Amygdala (tissue), 56 donors: Measurements from ENCODE around the gene FGD6.
A peak's percentile ranks its signal among the peaks of the same experiment; 100 is the strongest.
"Not testable (repeated sequence)": the region's sequence is repeated elsewhere in the genome, so short reads cannot be mapped to it uniquely, and the experiment has no call there.

Experiments used
- DNase-seq, 56 donors: peaks; one replicate each; lab custom pipeline; 2025; lab: John Stamatoyannopoulos, UW

The FGD6 gene

DNA sequence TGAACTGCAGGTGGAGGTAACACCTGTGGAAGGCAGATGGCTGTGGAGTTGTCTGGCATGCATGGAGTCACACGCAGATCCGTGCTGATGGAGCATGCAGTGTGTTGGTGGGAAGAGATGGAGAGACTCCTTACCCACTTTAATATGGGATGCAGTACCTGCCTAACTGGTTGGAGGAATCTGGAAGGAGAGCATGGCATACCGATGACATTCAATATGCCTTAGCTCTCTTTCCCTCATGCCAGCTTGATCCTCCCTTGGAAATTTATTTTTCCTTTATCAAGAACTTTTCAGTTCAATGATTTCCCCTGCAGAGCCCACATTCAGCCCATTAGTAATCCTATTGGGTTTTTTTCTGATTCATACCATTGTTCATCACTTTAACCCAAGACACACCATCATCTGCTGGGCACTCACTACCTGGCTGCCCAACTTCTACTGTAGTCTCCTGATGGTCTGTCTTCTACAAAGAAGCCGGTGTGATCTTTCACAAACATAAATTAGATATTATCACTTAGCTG is 117.9 kb downstream of the FGD6 start:
- DNase-seq = no peak

DNA sequence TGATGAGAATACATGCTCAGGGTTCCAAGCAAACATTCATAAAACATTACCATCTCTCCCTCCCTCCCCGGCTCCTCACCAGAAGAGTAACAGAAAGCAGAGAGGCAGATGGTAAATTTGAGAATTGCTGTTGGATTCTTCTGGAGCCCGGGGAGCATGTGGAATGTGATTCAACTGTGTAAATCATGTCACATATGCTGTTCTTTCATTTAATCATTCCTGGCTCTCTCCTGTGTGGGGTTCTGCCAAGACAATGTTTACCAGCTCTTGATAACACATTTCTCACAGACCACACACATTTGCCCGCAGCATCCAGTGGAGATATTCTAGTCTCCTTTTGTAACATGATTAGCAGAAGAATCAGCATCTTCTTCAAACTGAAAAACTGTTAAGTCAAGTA is 120.4 kb downstream of the FGD6 start:
- peak in 5 of 56 donors; percentile 29 to 63 (median 37) for DNase-seq

DNA sequence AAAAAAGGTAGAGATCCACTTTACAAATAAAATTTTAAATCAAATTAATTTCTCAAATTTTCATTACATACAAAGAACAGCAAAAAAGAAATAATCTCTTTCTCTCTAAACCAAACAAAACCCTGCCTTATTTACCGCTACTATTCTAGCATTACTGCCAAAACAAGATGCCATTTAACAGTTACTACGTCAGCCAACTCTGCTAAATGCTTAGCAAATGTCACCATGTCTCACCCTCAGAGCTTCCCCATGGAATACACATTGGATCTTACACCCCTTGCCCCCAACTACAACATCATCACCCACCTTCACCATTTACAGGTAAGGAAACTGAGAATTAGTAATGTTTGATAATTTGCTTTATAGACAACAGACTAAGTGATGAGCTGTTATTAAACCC is 120.9 kb downstream of the FGD6 start:
- no peak for DNase-seq

DNA sequence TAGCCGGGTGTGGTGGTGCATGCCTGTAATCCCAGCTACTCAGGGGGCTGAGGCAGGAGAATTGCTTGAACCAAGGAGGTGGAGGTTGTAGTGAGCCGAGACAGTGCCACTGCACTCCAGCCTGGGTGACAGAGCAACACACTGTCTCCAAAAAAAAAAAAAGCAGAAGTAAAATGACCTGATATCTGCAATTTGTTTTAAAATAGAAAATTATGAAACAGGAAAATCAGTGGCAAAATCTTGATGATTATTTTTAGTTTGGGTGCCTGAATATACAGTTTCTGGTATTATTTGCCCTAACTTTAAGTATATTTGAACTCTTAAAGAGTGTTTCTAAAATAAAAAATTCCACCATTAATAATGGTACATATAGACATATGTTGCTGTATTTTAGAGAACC is 121.4 kb downstream of the FGD6 start:
- not testable (repeated sequence) for DNase-seq

DNA sequence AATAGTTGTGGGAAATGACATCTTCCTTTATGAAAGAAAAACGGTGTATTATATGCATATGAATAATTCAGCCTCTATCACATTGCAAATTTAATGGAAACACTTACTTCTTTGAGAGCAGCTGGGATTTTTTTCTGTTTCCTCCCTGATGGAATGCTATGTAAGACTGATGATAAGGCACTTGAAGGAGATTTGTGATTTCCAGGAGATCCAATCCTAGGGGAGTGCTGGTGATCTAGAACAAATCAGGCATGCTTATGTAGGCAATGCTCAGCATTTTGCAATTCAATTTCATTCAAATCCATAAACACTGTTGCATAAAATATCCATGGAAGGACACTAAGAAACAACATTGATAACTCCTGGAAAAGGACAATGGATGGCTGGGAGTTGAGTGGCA is 127.8 kb downstream of the FGD6 start:
- no peak for DNase-seq

DNA sequence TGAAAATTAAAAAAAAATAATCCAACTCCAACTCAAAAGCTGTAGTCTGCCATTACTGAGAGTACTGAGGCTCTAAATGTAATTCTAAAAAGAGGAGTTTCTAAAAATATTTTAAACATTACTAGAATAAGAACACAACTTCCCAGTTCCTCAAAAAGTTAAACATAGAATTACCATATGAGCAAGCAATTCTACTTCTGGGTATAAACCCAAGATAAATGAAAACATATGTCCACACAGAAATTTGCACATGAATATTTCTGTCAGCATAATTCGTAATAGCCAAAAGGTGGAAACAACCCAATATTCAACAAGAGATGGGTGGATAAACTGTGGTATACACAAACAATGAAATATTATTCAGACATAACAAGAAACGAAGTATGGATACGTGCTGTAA is 128.9 kb downstream of the FGD6 start:
- DNase-seq = no peak

DNA sequence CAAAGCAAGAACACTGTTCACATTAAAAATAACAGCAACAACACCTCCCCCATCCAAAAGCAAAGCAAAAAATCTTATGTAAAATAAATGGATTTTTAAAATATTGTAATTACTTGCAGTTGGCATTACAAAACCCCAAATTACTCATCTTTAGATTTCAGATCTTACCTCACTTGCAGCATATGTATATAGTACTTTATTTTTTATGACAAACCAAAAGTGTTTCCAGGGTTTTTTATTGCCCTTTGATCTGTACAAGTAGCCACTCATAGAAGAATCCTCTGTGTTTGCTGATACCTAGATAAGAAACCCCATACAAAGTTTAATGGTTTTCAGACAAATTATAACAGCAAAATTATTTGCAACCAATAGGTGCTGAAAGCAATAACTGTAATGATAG is 131.7 kb downstream of the FGD6 start:
- DNase-seq = no peak

DNA sequence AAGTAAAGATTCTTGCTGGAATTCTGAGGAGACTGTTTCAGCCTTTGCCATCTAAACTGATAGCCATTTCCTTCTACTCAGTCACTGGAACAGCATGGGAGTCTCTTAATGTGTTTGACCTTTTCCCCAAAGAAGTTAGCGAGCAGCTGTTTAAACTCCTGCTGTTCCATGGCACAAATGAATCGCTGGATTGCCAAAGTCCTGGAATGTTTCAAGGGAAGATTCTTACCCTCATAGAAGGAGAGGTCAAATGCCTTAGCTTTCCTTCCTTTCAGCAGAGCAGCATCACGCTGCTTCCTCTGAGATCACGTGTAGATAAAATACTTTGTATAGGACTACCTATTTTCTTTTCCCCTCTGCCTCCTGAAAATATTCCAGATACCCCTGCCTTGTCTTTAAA is 133.3 kb downstream of the FGD6 start:
- no peak for DNase-seq

DNA sequence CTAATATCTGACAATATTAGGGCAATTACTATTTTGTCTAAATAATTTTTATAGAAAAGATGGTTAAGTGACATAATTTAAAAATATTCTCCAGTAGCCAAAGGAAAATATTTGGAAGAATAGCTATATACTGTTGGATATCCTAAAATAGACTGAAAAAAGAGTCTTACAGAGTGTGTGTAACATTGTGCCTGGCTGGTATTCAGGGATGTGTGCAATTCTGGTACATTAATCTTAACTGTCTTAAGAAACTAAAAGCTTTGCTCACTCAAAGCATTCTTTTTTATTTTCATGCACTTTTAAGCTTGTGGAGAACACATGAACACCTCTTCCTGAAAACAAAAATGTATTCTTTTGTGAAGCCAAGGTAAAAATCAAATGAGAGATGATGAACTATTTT is 133.8 kb downstream of the FGD6 start:
- no peak for DNase-seq

DNA sequence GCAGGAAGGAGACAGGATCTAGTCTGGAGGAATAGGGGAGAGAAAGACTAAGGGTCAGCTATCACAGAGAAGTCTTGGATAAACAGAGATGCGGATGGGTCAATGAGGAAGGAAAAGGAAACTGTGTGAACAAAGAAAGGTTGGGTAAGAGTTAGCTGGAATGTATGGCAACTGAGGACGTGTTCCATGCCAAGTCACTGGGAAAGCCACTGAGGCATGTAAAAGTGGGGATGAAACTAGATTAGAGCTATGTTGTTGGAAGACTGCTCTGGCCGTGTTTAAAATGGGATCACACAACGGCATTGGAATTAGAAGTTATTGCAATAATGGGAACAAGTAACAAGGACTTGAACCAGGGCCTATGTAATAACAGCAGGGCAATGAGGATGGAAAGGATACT is 139.9 kb downstream of the FGD6 start:
- DNase-seq = no peak

DNA sequence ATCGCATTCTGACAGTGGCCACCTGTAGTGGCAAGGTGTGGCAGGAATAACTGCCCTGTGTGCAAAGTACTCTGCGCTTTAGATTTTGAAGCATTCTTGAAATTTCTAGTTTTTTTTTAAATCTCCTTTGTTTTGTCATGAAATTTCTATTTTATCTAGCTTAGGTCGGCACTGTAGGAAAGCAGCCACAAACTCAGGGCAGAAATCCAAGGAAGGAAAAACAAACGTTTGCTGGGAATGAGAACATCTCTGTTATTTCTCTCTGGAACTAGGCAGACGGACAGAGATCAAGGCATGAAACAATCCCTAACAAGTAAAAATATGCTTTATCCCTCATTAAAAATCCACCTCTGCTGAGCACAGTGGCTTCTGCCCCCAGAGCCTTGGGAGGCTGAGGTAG is 142.5 kb downstream of the FGD6 start:
- DNase-seq = no peak

DNA sequence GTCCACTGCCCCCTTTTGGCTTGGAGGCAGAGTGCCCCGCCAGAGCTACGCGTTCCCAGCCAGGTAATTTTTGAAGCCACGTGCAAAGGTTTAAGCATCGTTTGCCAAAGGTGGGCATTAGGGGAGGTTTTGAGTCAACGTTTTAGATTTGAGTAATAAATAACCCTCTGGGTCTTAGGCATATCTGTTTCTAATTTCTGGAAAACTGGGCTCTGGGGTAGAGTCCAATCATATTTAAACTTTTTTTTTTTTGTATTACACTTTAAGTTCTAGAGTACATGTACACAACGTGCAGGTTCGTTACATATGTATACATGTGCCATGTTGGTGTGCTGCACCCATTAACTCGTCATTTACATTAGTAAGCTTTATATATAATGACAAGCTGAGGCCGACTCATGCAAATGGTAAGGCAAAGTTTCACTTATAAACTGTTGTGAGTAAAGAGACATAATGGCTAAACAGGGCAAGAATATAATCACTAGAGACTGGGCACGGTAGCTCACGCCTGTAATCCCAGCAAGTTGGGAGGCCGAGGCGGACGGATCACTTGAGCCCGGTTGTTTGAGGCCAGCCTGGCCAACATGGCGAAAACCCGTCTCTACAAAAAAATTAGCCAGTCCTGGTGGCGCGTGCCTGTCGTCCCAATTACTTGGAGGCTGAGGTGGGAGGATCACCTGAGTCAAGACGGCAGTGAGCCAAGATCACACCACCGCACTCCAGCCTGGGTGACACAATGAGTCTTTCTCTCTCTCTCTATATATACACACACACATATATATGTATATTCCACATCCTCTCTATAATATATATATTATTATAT is 143.4 kb downstream of the FGD6 start:
- DNase-seq = peak in 7 of 56 donors; percentile 3 to 16 (median 10)

DNA sequence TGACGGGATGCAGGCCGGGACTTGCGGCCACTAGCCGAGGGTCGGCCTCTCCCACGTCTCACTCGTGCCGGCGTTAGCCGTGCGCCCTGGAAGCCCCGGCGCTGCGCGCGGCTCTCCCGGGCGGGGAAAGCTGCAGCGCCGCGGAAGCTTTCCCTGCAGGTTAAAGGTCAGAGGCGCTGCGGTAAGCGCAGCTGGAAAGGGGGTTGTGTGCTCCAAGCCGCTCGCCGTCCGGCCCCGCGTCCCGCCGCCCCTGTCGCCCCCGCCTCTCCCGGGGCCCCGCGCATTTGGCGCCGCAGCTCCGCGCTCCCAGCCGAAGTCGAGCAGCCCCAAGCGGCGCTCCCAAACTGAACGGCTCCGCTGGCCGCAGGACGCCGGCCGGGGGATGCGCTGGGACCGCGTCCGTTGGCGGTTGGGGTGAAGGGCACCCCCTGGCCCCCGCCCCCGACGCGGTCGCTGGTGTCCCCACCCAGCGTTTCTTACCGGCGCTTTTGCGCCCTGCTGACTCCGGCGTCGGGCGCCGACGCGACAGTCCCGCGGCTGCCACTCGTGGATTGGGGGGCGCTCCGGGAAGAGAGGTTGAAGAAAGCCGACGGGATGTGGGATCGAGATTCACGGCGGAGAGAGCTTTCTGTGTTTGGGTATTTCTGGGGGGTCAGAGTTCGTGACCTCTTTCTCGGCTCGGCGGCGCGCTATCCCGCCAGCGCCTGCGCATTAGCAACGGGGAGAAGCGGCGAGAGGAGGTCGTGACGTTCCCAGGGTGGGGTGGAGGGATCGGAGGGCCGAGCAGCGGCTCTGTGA is 144.2 kb downstream of the FGD6 start, which contains the start of gene NR2C1:
TSS of gene NR2C1 (minus strand) at position 719 of the 798 bp plus-strand sequence. CDS start 6,234 bp downstream, outside the sequence.
- DNase-seq = peak in 55 of 56 donors; percentile 56 to 93 (median 86)

DNA sequence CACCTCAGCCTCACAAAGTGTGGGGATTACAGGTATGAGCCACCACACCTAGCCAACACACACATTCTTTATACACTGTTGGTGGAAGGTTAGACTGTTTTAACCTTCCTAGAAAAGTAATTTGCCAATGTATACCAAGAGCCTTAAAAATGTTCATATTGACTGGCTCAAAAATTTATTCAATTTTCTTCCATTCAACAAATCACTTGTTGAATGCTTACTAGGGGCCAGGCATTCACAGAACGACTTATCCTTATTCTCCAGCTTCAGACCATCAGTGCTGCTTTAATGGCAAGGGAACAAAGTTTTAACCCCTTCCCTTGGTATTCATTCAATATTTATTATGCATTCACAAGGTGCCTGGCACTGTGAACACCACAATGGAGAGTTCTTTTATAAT is 146.9 kb downstream of the FGD6 start:
- no peak for DNase-seq

DNA sequence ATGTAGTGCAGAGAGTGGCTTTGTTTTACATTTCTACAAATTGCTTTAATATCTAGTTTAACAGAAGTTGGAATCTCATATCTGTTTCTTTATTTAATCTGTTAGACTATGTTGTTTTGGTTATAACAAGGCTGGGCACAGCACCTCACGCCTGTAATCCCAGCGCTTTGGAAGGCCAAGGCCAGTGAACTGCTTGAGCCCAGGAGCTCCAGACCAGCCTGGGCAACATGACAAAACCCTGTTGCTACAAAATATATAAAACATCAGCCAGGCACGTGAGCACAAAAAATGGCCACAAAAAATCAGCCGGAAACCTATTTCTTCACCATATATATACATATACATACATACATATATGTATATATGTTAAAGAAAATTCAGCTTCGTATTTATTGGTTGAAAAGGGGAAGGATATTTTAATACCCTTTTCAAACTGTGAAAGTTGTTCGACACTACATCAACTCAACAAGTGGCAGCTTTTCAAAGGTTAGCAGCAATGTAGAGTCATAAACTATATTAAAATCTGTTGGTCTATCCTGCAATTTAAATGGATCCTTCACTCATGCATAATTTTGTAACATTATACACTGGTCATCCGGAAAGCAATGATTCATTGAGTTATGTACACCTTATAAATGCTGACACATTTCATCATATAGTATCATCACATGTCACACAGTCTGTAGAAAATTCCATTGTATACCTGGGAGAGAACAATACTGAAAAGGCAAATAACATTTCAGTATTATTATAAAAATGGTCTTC is 151.0 kb downstream of the FGD6 start:
- DNase-seq = no peak

DNA sequence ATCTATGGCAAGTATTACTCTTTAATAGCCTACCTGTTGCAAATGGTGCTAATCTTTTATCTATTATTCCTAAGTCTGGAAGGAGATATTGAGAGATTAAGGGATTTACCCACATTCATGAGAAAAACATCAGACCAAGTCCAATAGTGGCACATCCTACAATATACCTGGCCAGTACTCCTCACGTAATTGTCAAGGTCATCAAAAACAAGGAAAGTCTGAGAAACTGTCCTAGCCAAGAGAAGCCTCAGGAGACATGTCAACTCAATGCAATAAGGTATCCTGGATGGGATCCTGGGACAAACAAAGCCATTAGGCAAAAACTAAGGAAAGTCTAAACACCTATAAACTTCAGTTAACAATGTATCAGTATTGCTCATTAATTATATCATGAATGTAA is 156.3 kb downstream of the FGD6 start:
- DNase-seq = no peak

DNA sequence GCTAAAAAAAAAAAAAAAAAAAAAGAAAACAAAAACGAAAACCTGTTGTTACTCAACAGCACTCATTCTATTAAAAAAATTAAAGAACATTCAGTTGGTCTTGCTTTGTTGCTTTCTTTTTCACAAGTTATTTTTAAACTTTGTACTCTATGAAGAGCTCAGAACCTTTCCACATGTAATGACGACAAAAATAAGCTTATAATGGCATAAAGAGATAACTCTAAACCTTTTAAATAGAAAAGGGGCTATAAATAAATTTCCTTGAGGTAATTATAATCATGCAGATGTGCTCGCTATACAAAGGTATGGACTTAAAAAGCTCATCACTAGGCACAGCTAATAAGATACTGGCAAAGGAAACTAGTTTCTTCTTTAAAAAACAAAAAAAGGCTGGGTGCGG is 157.3 kb downstream of the FGD6 start:
- no peak for DNase-seq

DNA sequence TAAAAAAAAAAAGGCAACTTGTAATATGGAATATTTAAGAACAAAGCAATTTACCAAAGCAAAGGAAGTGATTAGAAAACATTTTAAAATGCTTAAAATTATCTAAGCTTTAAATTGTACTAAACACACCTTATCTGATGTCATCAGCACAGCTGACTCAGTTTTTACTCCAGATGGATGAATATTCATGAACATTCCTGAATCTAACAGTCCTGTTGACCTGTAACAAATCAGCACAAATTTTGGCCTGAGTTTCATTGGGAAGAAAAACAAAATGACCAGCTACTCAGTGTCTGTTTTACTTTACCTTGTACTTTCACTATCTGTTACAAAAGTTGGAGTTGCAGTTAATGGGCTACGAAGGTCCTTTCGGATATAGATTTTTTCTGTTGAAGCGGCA is 159.8 kb downstream of the FGD6 start:
- DNase-seq = no peak

DNA sequence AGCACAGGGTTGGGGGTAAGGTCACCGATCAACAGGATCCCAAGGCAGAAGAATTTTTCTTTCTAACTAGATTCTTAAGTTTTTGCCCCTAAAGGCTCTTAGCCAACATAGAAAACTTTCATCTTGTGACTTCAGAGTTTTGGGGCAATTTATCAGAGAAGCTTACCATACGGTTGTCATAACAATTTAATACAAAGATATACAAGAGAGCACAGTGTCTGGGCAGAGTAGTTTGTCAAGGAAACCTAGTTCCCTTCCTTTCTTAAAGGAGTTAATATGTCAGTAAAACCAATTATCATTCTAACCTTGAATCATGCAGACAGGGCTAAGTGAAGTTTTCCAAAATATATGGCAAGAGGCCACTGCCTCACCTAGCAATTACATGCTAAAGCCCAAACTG is 162.2 kb downstream of the FGD6 start:
- DNase-seq = no peak

DNA sequence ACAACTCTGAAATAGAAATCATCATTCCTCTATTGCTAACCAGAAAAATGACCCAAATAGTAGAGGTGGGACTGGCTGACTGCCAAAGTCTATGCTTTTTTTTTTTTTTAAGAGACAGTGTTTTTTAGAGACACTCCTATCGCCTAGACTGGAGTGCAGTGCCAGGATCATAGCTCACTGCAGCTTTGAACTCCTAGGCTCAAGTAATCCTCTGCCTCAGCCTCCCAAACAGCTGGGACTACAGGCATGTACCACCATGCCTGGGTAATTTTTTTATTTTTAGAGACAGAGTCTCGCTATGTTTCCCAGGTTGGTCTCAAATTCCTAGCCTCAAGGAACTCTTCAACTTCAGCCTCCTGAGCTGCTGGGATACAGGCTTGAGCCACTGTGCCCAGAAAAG is 163.1 kb downstream of the FGD6 start:
- DNase-seq = no peak

DNA sequence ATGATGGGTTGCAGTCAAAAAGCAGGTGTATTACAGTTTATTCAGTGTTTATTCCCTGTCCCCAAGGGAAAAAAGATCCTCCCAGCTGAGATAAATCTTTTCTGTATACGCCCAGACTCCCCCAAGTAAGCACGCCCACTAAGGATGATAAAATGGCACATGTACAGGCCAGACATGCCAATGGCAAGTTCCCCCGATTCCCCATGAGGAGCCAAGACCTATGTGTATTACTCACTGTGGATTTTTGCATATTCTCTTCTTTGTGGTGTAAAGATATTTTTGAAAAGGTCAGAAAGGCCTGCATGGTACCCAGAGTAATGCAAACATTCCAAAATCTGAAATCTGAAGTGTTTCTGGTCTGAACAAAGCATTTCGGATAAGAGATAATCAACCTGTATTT is 166.0 kb downstream of the FGD6 start:
- DNase-seq = no peak
